Measurements from ENCODE around the gene VPS52. TPM values are rescaled to one million over a fixed set of nuclear protein-coding genes. Genes with fewer than 3 reads are reported as not detected.

The VPS52 gene
- total and polyA plus RNA-seq, 9 of the 15 experiments (the other 6 are each of a cell fraction or from before 2014, with no cell fraction given): 24.4 to 103 (median 40.2) TPM

- TF ChIP-seq CAMTA2 (CRISPR knock-in tag; conservative IDR thresholded peaks at IDR 0.05): no peak
- TF ChIP-seq, protein P1, sequence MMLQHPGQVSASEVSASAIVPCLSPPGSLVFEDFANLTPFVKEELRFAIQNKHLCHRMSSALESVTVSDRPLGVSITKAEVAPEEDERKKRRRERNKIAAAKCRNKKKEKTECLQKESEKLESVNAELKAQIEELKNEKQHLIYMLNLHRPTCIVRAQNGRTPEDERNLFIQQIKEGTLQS (IDR thresholded peaks at IDR 0.05): no peak
- TF ChIP-seq, protein P1 (CRISPR knock-in tag; conservative IDR thresholded peaks at IDR 0.05): no peak
- no peak for TF ChIP-seq SMAD4 (CRISPR knock-in tag; conservative IDR thresholded peaks at IDR 0.05)
- TF ChIP-seq, protein P2, sequence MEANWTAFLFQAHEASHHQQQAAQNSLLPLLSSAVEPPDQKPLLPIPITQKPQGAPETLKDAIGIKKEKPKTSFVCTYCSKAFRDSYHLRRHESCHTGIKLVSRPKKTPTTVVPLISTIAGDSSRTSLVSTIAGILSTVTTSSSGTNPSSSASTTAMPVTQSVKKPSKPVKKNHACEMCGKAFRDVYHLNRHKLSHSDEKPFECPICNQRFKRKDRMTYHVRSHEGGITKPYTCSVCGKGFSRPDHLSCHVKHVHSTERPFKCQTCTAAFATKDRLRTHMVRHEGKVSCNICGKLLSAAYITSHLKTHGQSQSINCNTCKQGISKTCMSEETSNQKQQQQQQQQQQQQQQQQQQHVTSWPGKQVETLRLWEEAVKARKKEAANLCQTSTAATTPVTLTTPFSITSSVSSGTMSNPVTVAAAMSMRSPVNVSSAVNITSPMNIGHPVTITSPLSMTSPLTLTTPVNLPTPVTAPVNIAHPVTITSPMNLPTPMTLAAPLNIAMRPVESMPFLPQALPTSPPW (CRISPR knock-in tag; IDR thresholded peaks at IDR 0.05): no peak; the same call in 1 of the 2 replicates
- no peak for TF ChIP-seq ZNF785 (CRISPR knock-in tag; IDR thresholded peaks at IDR 0.05)
- 0 out of 2 replicates have a peak, but pooled peaks have one; percentile 57 for TF ChIP-seq SAFB (IDR thresholded peaks at IDR 0.05; ENCODE audit: borderline replicate concordance, low read depth, low read length)
- TF ChIP-seq KLF6 (CRISPR knock-in tag; IDR thresholded peaks at IDR 0.05; ENCODE audit: borderline replicate concordance): no peak
- TF ChIP-seq TFE3 (CRISPR knock-in tag; IDR thresholded peaks at IDR 0.05): no peak
- no peak for TF ChIP-seq ZNF57 (CRISPR knock-in tag; IDR thresholded peaks at IDR 0.05)
- no peak for TF ChIP-seq CBFA2T2 (conservative IDR thresholded peaks at IDR 0.05)
- TF ChIP-seq RBM14 (IDR thresholded peaks at IDR 0.05; ENCODE audit: borderline replicate concordance, insufficient read depth, low read depth, low read length): no peak
- TF ChIP-seq, protein P3, sequence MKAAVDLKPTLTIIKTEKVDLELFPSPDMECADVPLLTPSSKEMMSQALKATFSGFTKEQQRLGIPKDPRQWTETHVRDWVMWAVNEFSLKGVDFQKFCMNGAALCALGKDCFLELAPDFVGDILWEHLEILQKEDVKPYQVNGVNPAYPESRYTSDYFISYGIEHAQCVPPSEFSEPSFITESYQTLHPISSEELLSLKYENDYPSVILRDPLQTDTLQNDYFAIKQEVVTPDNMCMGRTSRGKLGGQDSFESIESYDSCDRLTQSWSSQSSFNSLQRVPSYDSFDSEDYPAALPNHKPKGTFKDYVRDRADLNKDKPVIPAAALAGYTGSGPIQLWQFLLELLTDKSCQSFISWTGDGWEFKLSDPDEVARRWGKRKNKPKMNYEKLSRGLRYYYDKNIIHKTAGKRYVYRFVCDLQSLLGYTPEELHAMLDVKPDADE (conservative IDR thresholded peaks at IDR 0.05; ENCODE audit: control insufficient read depth, low read depth, low read length): no peak; the same call in 1 of the 2 replicates
- TF ChIP-seq EZH2 (IDR thresholded peaks at IDR 0.05; ENCODE audit: borderline replicate concordance, low read depth, low read length): no peak
Measured at GRCh38 chr6:33248932-33249731, 22.5 kb downstream of the VPS52 start (continued).
